GM12875 (cell line): ENCODE results near the gene LBHD2.

Experiments
- H3K4me3 ChIP-seq: one replicate; pipeline ENCODE4 v1.5.1; 2011; ENCODE audit warnings: low read depth, low read length, control low read depth
- TF ChIP-seq, protein P1 (sequence below): IDR thresholded peaks from 2 replicates; pipeline ENCODE4 v1.5.1; 2011; ENCODE audit warnings: low read depth, mild to moderate bottlenecking, control low read depth, inconsistent platforms, low read length, moderate library complexity, borderline replicate concordance; ENCODE audit not compliant: insufficient read depth

LBHD2 gene

DNA sequence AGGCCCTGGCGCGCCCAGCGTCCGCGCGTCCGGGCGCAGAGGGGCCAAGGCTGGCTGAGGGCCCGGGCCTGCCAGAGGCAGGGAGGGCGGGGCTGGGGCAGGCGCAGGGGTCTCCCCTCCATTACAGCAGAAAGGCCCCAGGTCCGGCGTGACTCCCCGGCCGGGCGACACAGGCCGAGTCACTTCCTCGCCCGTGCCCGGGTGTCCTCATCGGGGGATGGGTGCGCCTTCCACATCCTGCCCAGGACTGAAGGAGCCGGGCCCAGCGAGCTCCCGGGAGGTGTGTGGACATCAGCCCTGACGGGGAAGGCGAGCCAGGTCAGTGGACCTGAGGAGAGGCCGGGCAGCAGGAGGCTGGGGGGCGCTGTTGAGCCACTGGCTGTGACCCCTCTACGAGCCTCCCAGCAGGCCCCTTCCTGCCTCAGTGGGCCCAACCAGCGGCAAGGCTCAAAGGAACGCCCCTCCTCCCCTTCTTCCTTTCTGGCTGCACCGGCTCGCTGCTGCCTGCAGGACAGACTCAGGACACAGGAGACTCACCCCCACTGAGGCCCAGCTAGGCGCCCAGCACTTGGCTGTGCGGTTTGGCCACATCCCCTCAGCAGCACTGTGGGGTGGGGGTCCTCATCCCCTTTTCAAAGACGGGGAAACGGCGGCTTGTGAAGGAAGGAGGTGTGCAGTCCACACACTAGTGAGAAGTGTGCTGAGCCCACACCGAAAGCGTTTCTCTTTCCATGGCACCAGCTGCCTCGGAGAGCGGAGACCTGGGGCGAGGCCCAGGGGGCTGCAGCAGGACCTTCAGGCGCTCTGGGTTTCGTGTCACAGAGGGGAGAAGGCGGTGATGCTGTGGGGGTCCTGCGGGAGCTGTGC is 39.9 kb downstream of the LBHD2 start:
- TF ChIP-seq, protein P1, sequence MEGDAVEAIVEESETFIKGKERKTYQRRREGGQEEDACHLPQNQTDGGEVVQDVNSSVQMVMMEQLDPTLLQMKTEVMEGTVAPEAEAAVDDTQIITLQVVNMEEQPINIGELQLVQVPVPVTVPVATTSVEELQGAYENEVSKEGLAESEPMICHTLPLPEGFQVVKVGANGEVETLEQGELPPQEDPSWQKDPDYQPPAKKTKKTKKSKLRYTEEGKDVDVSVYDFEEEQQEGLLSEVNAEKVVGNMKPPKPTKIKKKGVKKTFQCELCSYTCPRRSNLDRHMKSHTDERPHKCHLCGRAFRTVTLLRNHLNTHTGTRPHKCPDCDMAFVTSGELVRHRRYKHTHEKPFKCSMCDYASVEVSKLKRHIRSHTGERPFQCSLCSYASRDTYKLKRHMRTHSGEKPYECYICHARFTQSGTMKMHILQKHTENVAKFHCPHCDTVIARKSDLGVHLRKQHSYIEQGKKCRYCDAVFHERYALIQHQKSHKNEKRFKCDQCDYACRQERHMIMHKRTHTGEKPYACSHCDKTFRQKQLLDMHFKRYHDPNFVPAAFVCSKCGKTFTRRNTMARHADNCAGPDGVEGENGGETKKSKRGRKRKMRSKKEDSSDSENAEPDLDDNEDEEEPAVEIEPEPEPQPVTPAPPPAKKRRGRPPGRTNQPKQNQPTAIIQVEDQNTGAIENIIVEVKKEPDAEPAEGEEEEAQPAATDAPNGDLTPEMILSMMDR, result peak; percentile 54; the same call in 1 of the 2 replicates
- H3K4me3 ChIP-seq, result peak overlapping the region; percentile 75

DNA sequence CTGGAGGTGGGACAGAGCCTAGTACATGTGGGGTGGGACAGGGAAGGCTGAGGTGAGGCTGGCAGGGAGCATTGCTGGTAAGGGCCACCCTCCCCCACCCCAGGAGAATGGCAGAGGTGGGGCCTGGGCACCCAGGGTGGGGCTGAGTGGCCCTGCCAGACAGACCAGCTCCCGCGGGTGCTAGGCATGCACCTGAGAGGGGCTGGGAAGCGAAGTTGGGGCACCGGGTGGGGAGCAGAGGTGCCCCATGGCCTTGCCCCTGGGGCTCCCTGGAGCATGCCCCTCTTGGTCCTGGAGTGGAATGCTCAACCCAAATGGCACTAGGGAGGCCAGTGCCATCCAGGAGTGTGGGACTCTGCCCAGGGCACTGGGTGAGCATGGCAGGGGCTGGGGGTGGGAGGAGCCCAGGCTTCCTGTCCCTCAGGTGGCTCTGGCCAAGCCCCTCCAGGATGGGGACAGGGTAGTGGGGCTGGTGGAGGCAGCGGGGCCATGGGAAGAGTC is 40.5 kb downstream of the LBHD2 start:
- TF ChIP-seq, protein P1, result no peak
- peak overlapping the region; percentile 75 for H3K4me3 ChIP-seq

DNA sequence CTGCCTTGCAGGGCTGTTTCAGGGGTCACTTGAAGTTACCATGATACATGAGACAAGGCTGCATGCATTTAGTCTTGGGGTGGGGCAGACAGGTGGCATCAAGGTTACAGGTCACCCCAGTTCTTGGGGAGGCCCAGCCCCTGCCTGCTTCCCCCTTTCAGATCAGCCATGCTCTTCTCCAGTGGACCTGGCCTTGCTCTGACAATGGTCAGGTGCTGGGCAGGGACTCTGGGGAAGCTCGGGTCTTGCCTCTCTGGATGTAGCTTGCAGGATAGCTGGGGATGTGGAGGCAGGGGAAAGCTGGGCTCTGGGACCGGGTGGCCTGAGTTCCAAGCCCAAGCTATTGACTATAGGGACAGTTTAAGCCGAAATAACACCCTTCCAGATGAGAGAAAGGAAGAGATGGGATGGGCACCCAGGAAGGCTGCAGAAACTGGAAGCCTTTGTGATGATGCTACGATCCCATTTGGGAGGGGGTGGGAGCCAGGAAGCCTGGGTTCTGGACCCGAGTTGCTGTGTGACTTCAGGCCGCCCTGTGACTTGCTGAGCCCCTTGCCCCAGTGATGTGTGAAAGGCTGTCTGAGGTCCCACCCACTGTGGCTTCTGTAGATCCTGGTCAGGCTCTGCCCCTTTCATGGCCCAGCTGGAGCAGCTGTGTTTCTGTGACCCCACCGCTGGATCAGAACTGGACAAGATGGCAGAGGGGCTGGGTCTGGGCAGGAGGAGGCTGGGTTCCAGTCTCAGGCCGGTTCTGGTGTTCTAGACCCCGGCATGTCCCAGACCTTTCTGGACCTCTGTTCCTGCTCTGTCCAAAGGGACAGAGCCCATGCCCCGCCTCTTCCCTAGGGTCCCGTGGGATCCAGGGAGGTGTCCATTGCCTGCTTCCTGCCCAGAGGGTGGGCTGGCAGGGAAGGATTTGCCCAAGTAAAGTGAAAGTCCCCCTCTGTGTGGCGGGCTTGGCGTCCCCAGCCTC is 41.4 kb downstream of the LBHD2 start:
- TF ChIP-seq, protein P1, result no peak
- no peak overlapping the region for H3K4me3 ChIP-seq

DNA sequence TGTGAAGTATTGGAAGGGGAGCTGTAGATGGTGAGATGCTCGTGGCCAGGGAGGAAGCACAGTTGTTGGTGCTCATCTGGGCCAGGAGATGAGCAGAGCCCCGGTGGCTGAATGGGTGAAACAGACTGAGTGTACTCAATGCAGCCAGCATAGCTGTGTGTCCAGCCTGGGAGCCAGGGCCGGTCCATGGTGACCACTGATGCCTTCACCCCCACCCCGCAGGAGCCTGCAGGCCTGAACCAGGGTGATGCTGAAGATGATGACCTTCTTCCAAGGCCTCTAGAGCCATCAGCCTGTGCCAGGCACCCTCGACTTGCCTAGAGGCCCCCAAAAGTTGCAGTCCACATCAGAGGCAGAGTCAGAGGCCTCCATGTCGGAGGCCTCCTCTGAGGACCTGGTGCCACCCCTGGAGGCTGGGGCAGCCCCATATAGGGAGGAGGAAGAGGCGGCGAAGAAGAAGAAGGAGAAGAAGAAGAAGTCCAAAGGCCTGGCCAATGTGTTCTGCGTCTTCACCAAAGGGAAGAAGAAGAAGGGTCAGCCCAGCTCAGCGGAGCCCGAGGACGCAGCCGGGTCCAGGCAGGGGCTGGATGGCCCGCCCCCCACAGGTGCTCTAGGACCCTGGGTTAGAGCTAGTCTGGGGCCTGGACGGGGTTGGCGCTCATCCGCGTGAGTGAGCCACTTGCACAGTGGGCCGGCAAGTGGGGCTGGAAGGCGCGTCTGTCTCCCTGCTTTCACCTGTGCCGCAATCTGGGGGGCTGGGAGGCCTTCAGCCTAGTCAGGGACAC is 42.3 kb downstream of the LBHD2 start:
- H3K4me3 ChIP-seq, result no peak overlapping the region

DNA sequence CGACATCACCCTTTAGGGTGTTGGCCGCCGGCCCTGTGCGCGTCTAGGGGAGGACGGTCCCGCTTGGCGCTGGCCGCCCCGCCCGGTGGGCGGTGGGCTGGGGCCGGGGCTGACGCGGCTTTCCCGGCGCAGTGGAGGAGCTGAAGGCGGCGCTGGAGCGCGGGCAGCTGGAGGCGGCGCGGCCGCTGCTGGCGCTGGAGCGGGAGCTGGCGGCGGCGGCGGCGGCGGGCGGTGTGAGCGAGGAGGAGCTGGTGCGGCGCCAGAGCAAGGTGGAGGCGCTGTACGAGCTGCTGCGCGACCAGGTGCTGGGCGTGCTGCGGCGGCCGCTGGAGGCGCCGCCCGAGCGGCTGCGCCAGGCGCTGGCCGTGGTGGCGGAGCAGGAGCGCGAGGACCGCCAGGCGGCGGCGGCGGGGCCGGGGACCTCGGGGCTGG is 42.9 kb downstream of the LBHD2 start:
- H3K4me3 ChIP-seq, result no peak overlapping the region
- TF ChIP-seq, protein P1, result no peak

More for the DNA sequence above, 42.3 kb downstream of the LBHD2 start:
- TF ChIP-seq, protein P1, result no peak

DNA sequence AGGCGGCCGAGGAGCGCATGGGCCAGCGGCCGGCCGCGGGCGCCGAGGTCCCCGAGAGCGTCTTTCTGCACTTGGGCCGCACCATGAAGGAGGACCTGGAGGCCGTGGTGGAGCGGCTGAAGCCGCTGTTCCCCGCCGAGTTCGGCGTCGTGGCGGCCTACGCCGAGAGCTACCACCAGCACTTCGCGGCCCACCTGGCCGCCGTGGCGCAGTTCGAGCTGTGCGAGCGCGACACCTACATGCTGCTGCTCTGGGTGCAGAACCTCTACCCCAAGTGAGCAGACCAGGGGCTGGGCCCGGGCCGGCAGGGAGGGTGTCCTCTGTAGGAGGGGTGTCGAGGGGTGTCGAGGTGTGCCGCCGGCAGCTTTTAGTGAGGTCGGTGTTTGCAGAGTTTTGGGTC is 43.3 kb downstream of the LBHD2 start:
- no peak overlapping the region for H3K4me3 ChIP-seq
- TF ChIP-seq, protein P1, result no peak
